ENCODE measurements around the gene ARHGAP22.

Gene ARHGAP22

GRCh38 chr10:48587819-48588218, 17.1 kb downstream of the ARHGAP22 start:
- DNase-seq (ENCODE audit: low read depth in 3 of 3): no peak

- no peak for DNase-seq (ENCODE audit: low read depth in 3 of 3)
These were observed 17.8 kb downstream of the ARHGAP22 start for GRCh38 chr10:48587101-48587500.

GRCh38 chr10:48582970-48583369, 21.9 kb downstream of the ARHGAP22 start:
- DNase-seq (ENCODE audit: low read depth in 3 of 3): no peak

- no peak for DNase-seq (ENCODE audit: low read depth in 3 of 3)
These were observed 24.6 kb downstream of the ARHGAP22 start for GRCh38 chr10:48580236-48580635.

- DNase-seq (ENCODE audit: low read depth in 3 of 3): no peak
These were observed 25.5 kb downstream of the ARHGAP22 start for GRCh38 chr10:48579251-48579960.

GRCh38 chr10:48577158-48577557, 27.7 kb downstream of the ARHGAP22 start:
- DNase-seq (ENCODE audit: low read depth in 3 of 3): no peak

GRCh38 chr10:48576501-48576900, 28.4 kb downstream of the ARHGAP22 start:
- DNase-seq (ENCODE audit: low read depth in 3 of 3): no peak

GRCh38 chr10:48575901-48576300, 29.0 kb downstream of the ARHGAP22 start:
- no peak for DNase-seq (ENCODE audit: low read depth in 3 of 3)

GRCh38 chr10:48574817-48575380, 30.0 kb downstream of the ARHGAP22 start:
- DNase-seq (ENCODE audit: low read depth in 3 of 3): no peak

- no peak for DNase-seq (ENCODE audit: low read depth in 3 of 3)
These were observed 30.5 kb downstream of the ARHGAP22 start for GRCh38 chr10:48574322-48574796.

- DNase-seq (ENCODE audit: low read depth in 3 of 3): no peak
These were observed 31.8 kb downstream of the ARHGAP22 start for GRCh38 chr10:48573045-48573444.

GRCh38 chr10:48572414-48572813, 32.5 kb downstream of the ARHGAP22 start:
- no peak for DNase-seq (ENCODE audit: low read depth in 3 of 3)

- no peak for DNase-seq (ENCODE audit: low read depth in 3 of 3)
These were observed 36.3 kb downstream of the ARHGAP22 start for GRCh38 chr10:48568546-48568945.

GRCh38 chr10:48568131-48568530, 36.7 kb downstream of the ARHGAP22 start:
- DNase-seq (ENCODE audit: low read depth in 3 of 3): no peak

- no peak for DNase-seq (ENCODE audit: low read depth in 3 of 3)
These were observed 37.5 kb downstream of the ARHGAP22 start for GRCh38 chr10:48567346-48567745.

- DNase-seq (ENCODE audit: low read depth in 3 of 3): no peak
These were observed 40.3 kb downstream of the ARHGAP22 start for GRCh38 chr10:48564466-48565160.

GRCh38 chr10:48557511-48558123, 47.3 kb downstream of the ARHGAP22 start:
- no peak for DNase-seq (ENCODE audit: low read depth in 3 of 3)

- DNase-seq (ENCODE audit: low read depth in 3 of 3): no peak
These were observed 48.2 kb downstream of the ARHGAP22 start for GRCh38 chr10:48556713-48557112.

GRCh38 chr10:48556065-48556464, 48.8 kb downstream of the ARHGAP22 start:
- DNase-seq (ENCODE audit: low read depth in 3 of 3): no peak

GRCh38 chr10:48555310-48556042, 49.4 kb downstream of the ARHGAP22 start:
- DNase-seq (ENCODE audit: low read depth in 3 of 3): no peak

GRCh38 chr10:48554656-48555055, 50.2 kb downstream of the ARHGAP22 start:
- DNase-seq (ENCODE audit: low read depth in 3 of 3): no peak

GRCh38 chr10:48554246-48554645, 50.6 kb downstream of the ARHGAP22 start:
- no peak for DNase-seq (ENCODE audit: low read depth in 3 of 3)
